ENCODE results near the gene ACTR6. TPM values are rescaled to one million over a fixed set of nuclear protein-coding genes. Genes with fewer than 3 reads are reported as not detected.
A peak's percentile ranks its signal among the peaks of the same experiment; 100 is the strongest.
"Not testable (repeated sequence)": the region's sequence is repeated elsewhere in the genome, so short reads cannot be mapped to it uniquely, and the experiment has no call there.

ACTR6 gene
- total RNA-seq, 1 experiment from 2014 or later: 25.2 TPM

GRCh38 chr12:100170313-100170858 lies 30.2 kb upstream of the ACTR6 start:
- Histone ChIP-seq H3K36me3 (no peaks in the 10 kb centered on the region), H3K9me3 (replicated peaks) (no peaks in the 10 kb centered on the region), H3K27me3 (no peaks in the 10 kb centered on the region), H3K4me3 (no peak overlapping the region), H3K4me1 (peaks cover 16% of the 10 kb centered on the region), H3K27ac (no peak overlapping the region)
- no peak for DNase-seq

- Histone ChIP-seq H3K36me3 (no peaks in the 10 kb centered on the region), H3K4me3 (no peak overlapping the region), H3K27ac (no peak overlapping the region), H3K9me3 (replicated peaks) (no peaks in the 10 kb centered on the region), H3K4me1 (peaks cover 12% of the 10 kb centered on the region), H3K27me3 (no peaks in the 10 kb centered on the region)
- peak; percentile 32 to 64 for DNase-seq
Measured at GRCh38 chr12:100171248-100171647, 29.4 kb upstream of the ACTR6 start.

GRCh38 chr12:100173111-100173510 lies 27.5 kb upstream of the ACTR6 start:
- Histone ChIP-seq H3K36me3 (no peaks in the 10 kb centered on the region), H3K4me3 (no peak overlapping the region), H3K4me1 (peaks cover 6% of the 10 kb centered on the region; the same call in 1 of the 2 replicates), H3K27me3 (no peaks in the 10 kb centered on the region), H3K9me3 (replicated peaks) (no peaks in the 10 kb centered on the region), H3K27ac (no peak overlapping the region)
- no peak for DNase-seq

GRCh38 chr12:100174495-100174894 lies 26.1 kb upstream of the ACTR6 start:
- Histone ChIP-seq H3K36me3 (no peaks in the 10 kb centered on the region), H3K9me3 (replicated peaks) (no peaks in the 10 kb centered on the region), H3K4me3 (no peak overlapping the region), H3K27ac (no peak overlapping the region), H3K4me1 (peaks cover 6% of the 10 kb centered on the region; the same call in 1 of the 2 replicates), H3K27me3 (no peaks in the 10 kb centered on the region)
- DNase-seq: no peak

- not testable (repeated sequence) for DNase-seq; H3K27ac ChIP-seq; H3K36me3 ChIP-seq; H3K4me1 ChIP-seq; H3K4me3 ChIP-seq; H3K27me3 ChIP-seq; H3K9me3 ChIP-seq (replicated peaks)
Measured at GRCh38 chr12:100176493-100176892, 24.1 kb upstream of the ACTR6 start.

GRCh38 chr12:100179252-100179651 lies 21.4 kb upstream of the ACTR6 start:
- Histone ChIP-seq H3K4me1 (no peaks in the 10 kb centered on the region), H3K9me3 (replicated peaks) (no peaks in the 10 kb centered on the region), H3K36me3 (no peaks in the 10 kb centered on the region), H3K27me3 (no peaks in the 10 kb centered on the region), H3K27ac (no peak overlapping the region), H3K4me3 (no peak overlapping the region)
- DNase-seq: no peak

- H3K36me3 ChIP-seq: no peaks in the 10 kb centered on the region
- no peaks in the 10 kb centered on the region for H3K27me3 ChIP-seq
- no peak overlapping the region for H3K27ac ChIP-seq
- no peaks in the 10 kb centered on the region for H3K4me1 ChIP-seq
- no peak for DNase-seq
- no peaks in the 10 kb centered on the region for H3K9me3 ChIP-seq (replicated peaks)
- H3K4me3 ChIP-seq: no peak overlapping the region
Measured at GRCh38 chr12:100184549-100185145, 16.0 kb upstream of the ACTR6 start.

GRCh38 chr12:100185361-100185894 lies 15.2 kb upstream of the ACTR6 start:
- no peak overlapping the region for H3K27ac ChIP-seq
- H3K4me3 ChIP-seq: no peak overlapping the region
- no peaks in the 10 kb centered on the region for H3K27me3 ChIP-seq
- no peaks in the 10 kb centered on the region for H3K36me3 ChIP-seq
- no peaks in the 10 kb centered on the region for H3K4me1 ChIP-seq
- H3K9me3 ChIP-seq (replicated peaks): no peaks in the 10 kb centered on the region
- DNase-seq: no peak

GRCh38 chr12:100186071-100186470 lies 14.5 kb upstream of the ACTR6 start:
- no peaks in the 10 kb centered on the region for H3K4me1 ChIP-seq
- DNase-seq: no peak
- no peak overlapping the region for H3K27ac ChIP-seq
- no peak overlapping the region for H3K4me3 ChIP-seq
- H3K27me3 ChIP-seq: no peaks in the 10 kb centered on the region
- H3K9me3 ChIP-seq (replicated peaks): no peaks in the 10 kb centered on the region
- no peaks in the 10 kb centered on the region for H3K36me3 ChIP-seq

GRCh38 chr12:100187068-100187467 lies 13.5 kb upstream of the ACTR6 start:
- H3K27me3 ChIP-seq: no peaks in the 10 kb centered on the region
- no peaks in the 10 kb centered on the region for H3K36me3 ChIP-seq
- H3K27ac ChIP-seq: no peak overlapping the region
- no peak for DNase-seq
- H3K4me3 ChIP-seq: no peak overlapping the region
- no peaks in the 10 kb centered on the region for H3K4me1 ChIP-seq
- H3K9me3 ChIP-seq (replicated peaks): no peaks in the 10 kb centered on the region

GRCh38 chr12:100187857-100188519 lies 12.6 kb upstream of the ACTR6 start:
- Histone ChIP-seq H3K4me3 (no peak overlapping the region), H3K4me1 (no peaks in the 10 kb centered on the region), H3K36me3 (no peaks in the 10 kb centered on the region), H3K9me3 (replicated peaks) (no peaks in the 10 kb centered on the region), H3K27me3 (no peaks in the 10 kb centered on the region), H3K27ac (no peak overlapping the region)
- no peak for DNase-seq

GRCh38 chr12:100188888-100189635 lies 11.6 kb upstream of the ACTR6 start:
- H3K4me3 ChIP-seq; H3K36me3 ChIP-seq; H3K4me1 ChIP-seq; H3K27ac ChIP-seq; H3K27me3 ChIP-seq; H3K9me3 ChIP-seq (replicated peaks); DNase-seq: not testable (repeated sequence)

GRCh38 chr12:100189636-100190394 lies 10.8 kb upstream of the ACTR6 start:
- no peaks in the 10 kb centered on the region for H3K4me1 ChIP-seq
- no peak for DNase-seq

GRCh38 chr12:100193085-100193484 lies 7.5 kb upstream of the ACTR6 start:
- Histone ChIP-seq H3K27ac (no peak overlapping the region), H3K36me3 (no peaks in the 10 kb centered on the region), H3K4me1 (no peaks in the 10 kb centered on the region), H3K4me3 (no peak overlapping the region), H3K27me3 (no peaks in the 10 kb centered on the region), H3K9me3 (replicated peaks) (no peaks in the 10 kb centered on the region)
- DNase-seq: no peak

More at GRCh38 chr12:100189636-100190394, 10.8 kb upstream of the ACTR6 start:
- H3K27ac ChIP-seq: no peak overlapping the region
- H3K36me3 ChIP-seq: no peaks in the 10 kb centered on the region
- no peaks in the 10 kb centered on the region for H3K9me3 ChIP-seq (replicated peaks)
- H3K27me3 ChIP-seq: no peaks in the 10 kb centered on the region
- no peak overlapping the region for H3K4me3 ChIP-seq
